Right lung (tissue), 5 donors: Measurements from ENCODE around the gene USH2A. TPM values are rescaled to one million over a fixed set of nuclear protein-coding genes. Genes with fewer than 3 reads are reported as not detected.
"Not testable (repeated sequence)": the region's sequence is repeated elsewhere in the genome, so short reads cannot be mapped to it uniquely, and the experiment has no call there.

Experiments
- DNase-seq, 2 donors: peaks; one replicate each; pipeline ENCODE4 v3.0.0-alpha.2; 2013
- polyA plus RNA-seq, 5 donors: library from polyadenylated mRNA; unstranded; fragments of 120-200 nt; gene quantifications; one replicate each; pipeline versions ENCODE4 v1.2.1 to v1.2.3, GENCODE V29; 2013; ENCODE audit warnings: inconsistent platforms in 1 of 5, low replicate concordance in 1 of 5; ENCODE audit not compliant: insufficient read length in 5 of 5, insufficient read depth in 1 of 5

Gene USH2A
- polyA plus RNA-seq, 5 donors = 0.03 to 0.10 (median 0.06) TPM

DNA sequence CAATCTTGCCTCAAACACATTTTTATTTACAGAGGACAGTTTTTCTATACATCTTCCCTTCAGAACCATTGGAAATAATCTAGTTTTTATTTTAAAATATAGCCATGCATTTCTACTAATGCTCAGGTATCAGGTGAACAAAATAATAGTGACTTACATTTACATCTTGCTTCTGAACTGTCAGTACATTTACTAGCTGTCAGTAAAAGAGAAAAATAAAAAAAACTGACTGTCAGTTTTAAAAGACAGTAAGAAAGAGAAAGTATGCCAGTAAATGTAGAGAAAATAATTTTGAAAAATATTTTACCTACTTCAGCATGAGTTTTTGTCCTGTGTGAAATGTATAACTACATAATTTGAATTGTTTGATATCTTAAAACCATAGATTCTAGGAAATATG is 33.5 kb downstream of the USH2A start:
- DNase-seq = no peak

DNA sequence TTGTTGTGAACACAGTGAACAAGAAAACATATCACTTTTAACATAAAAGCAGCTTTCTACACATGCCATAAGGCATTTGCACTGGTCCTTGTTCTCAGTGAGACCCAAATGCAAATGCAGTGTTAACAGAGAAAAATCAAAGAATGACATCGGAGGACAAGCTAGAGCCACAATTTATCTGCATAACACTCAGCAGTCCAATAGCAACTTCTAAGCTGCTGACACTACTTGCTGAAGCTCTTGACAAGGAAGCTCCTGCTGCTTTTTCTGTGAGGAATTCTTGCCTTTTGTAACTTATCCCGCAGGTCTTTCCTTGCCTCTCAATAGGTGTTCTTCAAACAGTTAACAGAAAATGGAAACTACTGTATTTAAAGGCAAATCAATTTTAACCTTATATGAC is 34.7 kb downstream of the USH2A start:
- no peak for DNase-seq

DNA sequence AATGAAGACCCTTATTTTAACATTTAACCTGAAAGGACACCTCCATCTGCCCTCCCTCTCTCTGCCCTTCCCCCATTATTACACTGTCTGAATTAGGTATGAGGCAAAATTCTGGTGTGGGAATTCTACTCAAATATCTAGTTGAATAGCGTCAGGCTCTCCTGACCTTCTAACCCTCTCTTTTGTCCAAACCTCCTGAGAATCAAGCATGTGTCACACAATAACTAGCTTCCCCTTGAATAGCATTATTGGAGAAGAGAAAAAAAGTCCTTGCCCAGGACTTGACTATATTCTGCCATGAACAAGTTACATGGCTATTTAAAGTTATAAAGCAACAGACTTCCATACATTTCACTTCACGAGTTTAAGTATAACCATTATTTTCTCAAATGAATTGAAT is 35.5 kb downstream of the USH2A start:
- no peak for DNase-seq

DNA sequence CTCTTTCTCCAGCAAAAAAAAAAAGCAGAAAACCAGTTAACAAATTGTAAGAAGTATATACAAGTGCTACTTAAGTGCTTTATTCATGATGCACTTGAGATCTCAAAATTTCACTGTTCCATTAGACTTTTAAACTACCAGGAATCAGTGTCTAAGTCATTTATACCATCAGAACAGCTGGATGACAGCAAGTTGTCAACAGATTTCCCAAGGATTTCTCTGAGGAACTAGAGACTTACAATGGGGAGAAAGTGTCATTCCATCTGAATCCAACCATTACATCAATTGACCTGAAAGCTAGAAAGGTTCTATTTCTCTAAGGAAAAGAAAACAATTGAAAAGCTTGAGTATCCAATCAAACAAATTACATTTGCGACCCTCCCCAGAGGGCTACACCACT is 43.8 kb downstream of the USH2A start:
- no peak for DNase-seq

DNA sequence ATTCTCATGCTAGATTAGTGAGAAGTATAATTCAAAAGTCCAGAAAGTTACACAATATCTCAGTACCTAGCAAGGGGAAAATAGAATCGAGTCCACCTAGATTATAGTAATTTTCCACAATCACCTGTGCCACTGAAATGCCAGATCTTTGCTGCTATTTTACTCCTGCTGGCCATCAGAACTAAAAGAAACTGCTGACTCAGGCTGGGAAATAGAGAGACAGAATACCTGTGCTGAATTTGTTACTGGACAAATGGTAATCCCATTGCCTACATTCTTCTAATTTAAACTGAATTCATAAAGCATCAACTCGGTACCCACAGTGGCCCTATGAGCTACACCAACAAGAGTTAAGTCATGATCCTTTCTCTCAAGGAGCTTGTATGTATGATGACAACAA is 55.0 kb downstream of the USH2A start:
- no peak for DNase-seq

DNA sequence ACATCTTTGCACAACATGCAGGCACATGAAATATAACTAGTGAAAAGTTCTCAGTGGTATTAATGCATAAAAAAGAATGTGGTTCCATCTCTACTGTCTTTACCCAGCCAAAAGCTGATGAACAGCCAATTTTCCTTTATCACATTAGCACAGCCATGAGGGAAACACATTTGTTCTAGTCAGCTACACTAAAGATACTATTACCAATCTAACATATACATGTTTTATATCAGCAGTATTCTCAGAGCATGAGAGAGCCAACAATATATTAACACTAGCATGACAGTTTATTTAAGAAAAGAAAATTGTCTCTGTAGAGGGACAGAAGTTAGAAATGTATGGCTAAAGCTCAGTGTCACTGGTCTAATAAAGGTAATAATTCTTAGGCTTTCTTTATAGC is 56.3 kb downstream of the USH2A start:
- no peak for DNase-seq

DNA sequence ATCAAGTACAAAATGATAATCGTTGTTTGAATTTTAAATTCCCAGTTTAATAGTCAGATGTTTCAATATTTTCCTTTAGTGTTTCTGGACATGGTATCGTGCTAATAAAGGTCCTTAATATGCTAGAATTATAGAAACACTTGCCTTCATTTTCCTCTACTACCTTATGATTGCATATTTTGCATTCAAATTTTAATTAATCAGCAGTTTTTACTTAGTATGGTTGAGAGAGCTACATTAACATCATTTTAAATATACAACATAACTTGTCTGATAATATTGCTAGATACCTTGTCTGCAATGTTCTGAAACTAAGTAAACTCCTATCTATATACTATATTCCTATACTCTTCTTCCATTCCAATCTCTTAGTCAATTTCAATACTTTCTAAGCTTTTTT is 66.3 kb downstream of the USH2A start:
- no peak for DNase-seq

DNA sequence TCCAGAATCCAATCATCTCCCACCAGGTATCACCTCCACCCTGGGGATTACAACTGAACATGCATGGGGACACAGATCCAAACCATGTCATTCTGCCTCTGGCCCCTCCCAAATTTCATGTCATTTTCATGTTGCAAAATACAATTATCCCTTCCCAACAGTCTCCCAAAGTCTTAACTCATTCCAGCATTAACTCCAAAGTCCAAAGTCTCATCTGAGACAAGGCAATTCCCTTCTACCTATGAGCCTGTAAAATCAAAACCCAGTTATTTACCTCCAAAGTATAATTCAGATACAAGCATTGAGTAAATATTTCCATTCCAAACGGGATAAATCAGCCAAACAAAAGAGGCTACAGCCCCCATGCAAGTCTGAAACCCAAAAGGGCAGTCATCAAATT is 73.1 kb downstream of the USH2A start:
- no peak for DNase-seq

DNA sequence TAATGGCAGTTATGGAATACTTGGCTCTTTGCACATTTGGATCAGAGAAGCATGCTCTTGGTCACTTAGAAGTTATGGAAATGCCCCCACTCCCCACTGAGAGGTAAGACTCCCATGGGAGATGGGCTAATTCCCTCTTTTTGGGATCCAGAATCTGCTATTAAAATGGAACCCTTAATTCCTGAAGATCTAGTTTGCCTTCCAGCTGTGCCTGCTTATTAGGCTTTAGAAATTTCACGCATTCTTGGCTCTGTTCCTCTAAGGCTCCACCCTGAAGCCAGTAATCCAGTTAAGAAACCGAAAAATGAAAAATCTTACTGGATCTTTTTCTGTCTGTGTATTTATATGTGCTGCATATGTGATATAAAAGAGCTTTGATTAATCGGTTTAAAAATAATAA is 76.7 kb downstream of the USH2A start:
- no peak for DNase-seq

DNA sequence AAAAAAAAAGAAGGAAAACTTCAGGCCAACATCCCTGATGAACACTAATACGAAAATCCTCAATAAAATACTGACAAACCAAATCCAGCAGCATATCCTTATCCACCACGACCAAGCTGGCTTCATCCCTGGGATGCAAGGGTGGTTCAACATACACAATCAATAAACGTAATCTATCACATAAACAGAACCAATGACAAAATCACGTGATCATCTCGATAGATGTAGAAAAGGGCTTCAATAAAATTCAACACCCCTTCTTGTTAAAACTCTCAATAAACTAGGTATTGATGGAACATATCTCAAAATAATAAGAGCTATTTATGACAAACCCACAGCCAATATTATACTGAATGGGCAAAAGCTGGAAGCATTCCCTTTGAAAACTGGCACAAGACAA is 82.7 kb downstream of the USH2A start:
- DNase-seq = not testable (repeated sequence)

DNA sequence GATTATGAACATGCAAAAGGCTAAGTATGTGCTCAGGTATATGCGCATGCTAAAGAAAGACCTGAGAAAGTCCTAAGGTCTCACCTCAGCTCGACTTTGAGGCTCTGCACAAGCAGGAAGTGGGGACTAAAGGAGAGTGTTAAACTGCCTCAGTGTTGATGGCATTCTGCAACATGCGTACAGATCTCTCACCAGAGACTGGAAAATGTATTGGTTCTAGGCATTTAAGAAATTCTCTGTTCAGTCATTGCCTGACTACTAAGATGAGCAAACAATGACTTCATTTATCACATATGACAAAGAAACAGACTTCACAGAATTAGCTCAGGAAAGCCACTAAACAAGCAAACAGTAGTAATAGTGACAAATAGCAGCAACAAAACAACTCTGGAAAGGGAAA is 90.8 kb downstream of the USH2A start:
- no peak for DNase-seq

DNA sequence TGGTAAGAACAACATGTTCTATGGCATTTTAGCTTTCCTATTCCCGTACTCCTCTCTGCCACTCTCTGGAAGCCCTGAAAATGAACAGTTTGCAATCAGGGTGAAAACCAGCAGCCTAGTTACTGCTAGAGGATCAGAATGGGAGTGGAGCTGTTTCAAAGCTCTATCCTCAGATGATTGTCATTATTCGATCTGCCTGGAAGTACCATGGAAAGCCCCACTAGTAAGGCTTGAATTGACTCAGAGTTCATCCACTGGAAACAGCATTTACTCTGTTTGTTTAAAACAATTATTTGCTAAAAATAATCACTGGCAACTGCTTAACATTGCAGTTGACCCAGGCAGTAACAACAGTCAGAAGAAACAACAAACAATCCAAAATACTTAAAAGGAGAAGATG is 91.2 kb downstream of the USH2A start:
- DNase-seq = no peak

DNA sequence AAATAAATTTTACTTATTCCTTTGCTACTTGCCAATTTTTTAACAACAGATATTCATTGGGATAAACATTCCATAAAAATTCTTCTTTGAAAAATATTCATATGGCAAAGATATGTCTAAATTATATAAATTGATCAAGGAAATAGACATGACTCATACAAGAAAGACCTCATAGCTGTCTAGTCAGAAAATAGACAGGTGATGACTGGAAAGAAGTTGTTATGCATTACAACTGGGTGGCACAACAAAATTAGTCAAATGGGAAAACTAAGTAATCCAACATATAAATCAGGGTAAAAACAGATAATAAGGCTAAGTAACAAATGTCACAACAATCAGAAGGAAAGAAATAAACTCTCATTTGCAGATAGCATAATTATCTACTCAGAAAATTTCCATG is 92.0 kb downstream of the USH2A start:
- DNase-seq = no peak

DNA sequence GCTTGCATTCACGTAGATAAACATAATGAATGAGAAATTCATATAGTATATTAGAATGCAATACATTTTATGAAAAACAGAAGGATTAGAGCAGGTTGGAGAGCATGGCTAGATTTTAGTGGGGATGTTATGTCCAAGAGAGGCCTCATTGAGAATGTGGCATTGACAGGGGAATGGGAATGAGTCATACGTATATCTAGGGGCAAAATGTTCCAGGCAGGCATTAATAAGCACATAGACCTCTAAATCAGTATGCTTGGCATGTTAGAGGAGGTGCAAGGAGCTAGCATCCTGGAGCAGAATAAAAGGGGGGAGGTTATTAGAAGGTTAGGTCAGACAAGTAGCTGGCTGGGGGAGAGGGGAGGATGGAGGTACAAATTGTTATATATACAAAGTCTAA is 93.0 kb downstream of the USH2A start:
- no peak for DNase-seq

DNA sequence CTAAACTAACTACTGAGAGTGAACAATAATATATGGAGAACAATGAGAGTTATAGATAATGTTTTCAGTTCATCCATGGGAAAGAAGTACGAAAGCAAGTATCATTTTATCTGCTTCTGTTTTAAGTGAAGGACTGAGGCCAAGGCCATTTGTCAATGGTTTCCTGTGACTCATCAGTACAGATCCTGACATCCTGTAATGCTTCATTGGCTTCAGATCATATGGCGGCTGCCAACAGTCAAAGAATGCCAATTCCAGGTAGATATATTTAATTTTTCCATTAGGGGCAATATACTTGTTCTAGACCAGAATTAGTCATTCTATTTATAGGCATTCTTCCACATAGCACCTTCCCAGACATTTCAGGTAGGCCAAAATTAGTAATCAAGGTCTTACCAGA is 97.3 kb downstream of the USH2A start:
- no peak for DNase-seq

DNA sequence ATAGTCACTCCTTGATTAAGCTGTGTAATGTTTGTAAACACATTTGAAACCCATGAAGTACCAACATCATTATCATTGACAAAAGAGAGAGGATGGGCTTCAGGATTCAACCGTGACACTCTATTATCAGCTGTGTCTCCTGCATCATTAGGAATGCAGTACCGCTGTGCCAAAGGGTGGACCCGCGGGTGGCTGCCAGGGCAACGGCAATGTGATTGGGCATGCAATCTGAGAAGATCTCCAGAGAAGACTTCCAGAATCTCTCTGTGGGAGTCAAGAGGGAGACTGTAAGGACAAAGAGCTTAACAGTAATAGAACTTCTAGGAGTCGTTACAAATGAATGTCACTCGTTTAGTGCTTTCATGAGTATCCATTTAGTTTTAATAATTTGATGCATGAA is 97.9 kb downstream of the USH2A start:
- no peak for DNase-seq

DNA sequence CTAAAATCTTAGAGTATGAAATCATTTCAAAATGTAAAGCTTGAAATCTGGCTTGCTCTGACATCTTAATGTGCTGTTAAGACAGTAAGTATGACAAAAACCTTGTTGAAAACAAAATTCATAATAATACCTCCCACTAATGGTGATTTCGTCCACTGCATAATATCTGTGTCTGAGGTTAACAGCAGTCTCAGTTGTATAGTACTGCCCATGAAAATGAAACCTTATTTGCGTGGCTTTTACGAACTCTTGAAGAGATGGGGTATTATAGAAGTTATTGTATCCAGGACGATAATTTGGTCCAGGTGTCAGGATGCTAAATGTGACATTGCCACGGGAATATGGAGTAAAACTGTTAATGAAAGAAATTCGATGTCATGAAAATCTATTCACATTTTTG is 99.9 kb downstream of the USH2A start:
- no peak for DNase-seq

DNA sequence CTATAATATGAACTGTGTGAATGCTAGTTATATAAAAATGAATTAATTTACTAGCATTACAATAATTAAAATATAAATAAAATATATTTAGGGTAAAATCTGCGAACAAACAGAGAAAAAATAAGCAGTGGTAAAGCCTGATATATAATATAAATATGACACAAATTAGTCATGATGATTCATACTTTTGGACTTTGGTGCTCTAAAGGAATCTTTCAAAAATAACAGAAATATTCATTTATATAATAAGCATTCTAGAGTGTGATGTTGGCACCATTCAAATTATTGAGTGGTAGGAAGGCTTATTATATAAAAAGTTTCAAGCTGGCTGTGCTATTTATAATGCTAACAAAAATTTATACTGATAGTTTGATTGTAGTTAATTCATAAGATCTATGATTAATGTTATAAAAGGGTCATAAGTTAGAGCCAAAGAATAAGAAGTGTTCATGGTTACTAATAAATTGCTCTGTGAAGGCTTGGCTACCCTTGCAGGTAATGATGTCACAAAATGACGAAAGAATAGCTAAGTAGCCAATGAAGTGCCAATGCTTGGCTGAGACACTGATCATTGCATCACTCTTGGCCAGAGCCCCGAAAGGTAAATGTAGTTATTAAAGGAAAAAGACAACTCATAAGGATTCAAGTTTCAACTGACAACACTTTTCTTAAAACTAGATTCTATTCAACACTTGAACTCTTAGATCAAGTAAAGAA is 108.7 kb downstream of the USH2A start:
- DNase-seq = no peak

DNA sequence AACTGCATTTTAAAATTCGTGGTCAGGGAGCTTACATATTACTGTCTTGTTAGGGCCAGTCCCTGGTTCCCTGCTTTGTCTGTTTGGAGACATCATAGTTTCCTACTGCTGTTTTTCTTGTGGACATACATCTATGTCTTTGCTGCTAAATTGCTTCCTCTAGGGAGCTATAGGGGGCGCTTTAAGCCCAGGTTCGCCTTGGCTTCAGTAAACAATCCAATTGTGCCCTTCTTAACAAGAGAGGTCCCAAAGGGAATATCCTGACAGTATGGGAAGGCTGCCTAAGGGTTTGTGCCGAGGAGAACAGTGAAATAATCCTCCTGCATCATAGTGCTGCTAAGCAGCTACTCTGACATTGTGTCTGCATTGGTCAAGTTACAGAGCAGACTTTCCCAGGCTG is 112.5 kb downstream of the USH2A start:
- peak in 1 of 2 donors; percentile 3 for DNase-seq

DNA sequence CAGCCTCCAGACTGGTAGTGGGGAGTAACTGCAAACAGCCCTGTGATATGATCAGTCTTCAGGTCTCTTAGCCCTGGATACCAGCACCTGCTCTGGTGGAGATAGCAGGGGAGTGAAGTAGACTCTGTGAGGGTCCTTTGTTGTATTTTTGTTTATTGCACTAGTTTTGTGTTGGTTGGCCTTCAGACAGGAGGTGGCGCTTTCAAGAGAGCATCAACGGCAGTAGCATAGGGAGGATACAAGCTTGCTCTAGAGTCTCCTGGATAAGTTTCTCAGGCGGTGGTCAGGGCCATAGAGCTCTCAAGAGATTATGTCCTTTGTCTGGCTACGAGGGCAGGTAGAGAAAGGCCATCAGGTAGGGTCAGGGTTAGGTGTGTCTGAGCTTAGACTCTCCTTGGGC is 116.4 kb downstream of the USH2A start:
- no peak for DNase-seq

DNA sequence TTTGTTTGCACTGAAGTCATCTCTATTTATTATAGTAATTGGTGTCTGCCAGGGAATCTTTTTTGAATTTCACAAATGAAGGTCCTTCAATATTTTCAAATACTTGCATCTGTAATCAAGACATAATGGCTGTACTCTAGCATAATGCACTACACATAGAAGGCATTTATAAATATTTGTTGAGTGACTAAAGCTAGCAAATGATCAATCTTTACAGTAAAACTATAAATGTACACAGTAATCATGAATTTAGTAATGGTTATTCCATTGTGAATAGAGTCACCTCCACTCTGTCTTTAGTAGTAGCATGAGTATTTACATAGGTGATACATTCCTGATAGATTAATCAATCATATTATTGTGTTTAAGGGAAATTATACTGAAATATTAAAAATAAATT is 119.6 kb downstream of the USH2A start:
- no peak for DNase-seq

DNA sequence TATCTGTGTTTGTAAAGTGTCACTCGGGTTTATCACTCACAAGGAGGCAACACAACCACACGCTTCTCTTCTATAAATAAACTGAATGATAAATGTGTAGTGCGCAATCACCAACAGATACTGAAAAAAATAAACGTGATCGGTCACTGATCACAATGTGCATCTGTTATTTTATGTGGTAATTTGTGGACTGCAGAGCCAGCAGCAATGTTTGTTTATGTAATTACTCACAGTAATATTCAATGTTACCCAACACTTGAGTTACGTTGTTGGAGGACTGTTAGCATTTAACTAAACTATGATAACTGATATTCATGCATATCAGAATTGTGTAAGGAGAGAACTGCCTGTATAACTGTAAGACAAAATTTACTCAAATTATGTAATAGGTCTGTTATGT is 129.6 kb downstream of the USH2A start:
- peak; percentile 36 to 48 for DNase-seq

DNA sequence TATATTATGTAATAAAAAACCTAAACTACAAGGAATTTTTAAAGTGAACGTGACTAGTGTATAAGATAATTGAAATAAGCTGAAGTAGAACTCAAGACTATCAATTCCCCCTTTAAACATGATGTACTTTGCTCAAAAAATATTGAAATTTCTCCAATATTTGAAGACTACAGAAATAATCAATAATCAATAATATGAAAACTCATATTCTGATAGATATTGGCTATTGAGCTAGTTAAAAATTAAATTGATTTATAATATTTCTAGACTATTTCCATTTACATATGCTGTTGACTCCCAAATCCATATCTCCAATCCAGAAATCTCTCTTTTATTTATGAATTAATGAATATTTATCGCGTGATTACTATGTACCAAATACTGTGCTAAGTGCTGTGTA is 133.2 kb downstream of the USH2A start:
- no peak for DNase-seq

DNA sequence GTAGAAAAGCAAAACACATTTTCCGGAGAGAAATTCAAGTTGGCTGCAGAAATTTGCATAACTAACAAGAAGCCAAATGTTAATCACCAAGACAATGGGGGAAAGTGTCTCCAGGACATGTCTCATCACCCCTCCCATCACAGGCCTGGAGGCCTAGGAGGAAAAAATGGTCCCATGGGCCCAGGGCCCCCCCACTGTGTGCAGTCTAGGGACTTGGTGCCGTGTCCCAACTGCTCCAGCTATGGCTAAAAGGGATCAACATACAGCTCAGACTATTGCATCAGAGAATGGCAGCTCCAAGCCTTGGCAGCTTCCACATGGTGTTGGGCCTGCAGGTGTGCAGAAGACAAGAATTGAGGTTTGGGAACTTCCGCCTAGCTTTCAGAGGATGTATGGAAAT is 138.2 kb downstream of the USH2A start:
- DNase-seq = no peak

DNA sequence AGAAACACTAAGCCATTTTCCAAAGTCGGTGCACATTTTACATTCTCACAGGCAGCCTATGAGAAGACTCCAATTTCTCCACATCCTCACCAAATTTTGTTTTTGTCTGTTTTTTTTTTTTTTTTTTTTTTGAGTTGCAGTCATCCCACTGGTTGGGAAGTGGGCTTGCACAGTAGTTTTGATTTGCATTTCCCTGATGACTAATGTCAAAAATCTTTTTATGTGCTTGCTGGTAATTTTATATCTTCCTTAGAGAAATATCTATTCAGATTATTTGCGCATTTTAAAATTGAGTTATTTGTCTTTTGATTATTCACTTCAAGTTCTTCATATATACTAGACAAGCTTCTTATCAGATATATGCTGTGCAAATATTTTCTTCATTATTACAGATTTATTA is 141.5 kb downstream of the USH2A start:
- DNase-seq = no peak
